Naive thymus-derived CD4-positive, alpha-beta T cell (primary cell): Measurements from ENCODE around the gene PDZD7. TPM values are rescaled to one million over a fixed set of nuclear protein-coding genes. Genes with fewer than 3 reads are reported as not detected.
A peak's percentile ranks its signal among the peaks of the same experiment; 100 is the strongest.

Source experiments
- ATAC-seq: fragments of 150-1000 bp; cut with Tn5 transposase; 2 replicates; pipeline ENCODE4 v1.10.0; 2021; ENCODE audit warnings: mild to moderate bottlenecking, moderate library complexity
- CTCF ChIA-PET: fragments of 350-600 bp; sonication (Branson Sonifier 250); formaldehyde crosslinking; loops from one replicate; lab custom pipeline; 2021; ENCODE audit warnings: antibody characterized with exemption; lab: Charles Lee
- POLR2A ChIA-PET: fragments of 350-600 bp; sonication (Branson Sonifier 250); formaldehyde crosslinking; loops from one replicate; lab custom pipeline; 2021; ENCODE audit warnings: antibody characterized with exemption, inconsistent platforms; lab: Charles Lee
- DNase-seq, 9 donors: peaks; one replicate each; pipeline versions ENCODE4 v3.0.0 to v3.0.0-alpha.2; 2020 to 2022; ENCODE audit warnings: mixed read lengths in 1 of 9
- H3K27ac ChIP-seq: one replicate; pipeline ENCODE4 v1.7.0; 2013; ENCODE audit warnings: mild to moderate bottlenecking, low read depth, low read length, moderate library complexity
- H3K27me3 ChIP-seq, 2 donors: one replicate each; pipeline ENCODE4 v1.7.0; 2013; ENCODE audit warnings: low read length in 2 of 2, mild to moderate bottlenecking in 2 of 2, moderate library complexity in 2 of 2; ENCODE audit not compliant: control insufficient read depth in 2 of 2, insufficient read depth in 2 of 2
- H3K36me3 ChIP-seq, 3 experiments: 1 replicate in 2 of 3; 2 replicates in 1 of 3; pipeline ENCODE4 v1.7.0; 2013; ENCODE audit warnings: low read length in 3 of 3, mild to moderate bottlenecking in 3 of 3, moderate library complexity in 1 of 3; ENCODE audit not compliant: insufficient read depth in 3 of 3, control insufficient read depth in 2 of 3
- H3K4me1 ChIP-seq, 2 donors: one replicate each; pipeline ENCODE4 v1.7.0; 2013; ENCODE audit warnings: low read length in 2 of 2, mild to moderate bottlenecking in 2 of 2, moderate library complexity in 1 of 2; ENCODE audit not compliant: control insufficient read depth in 2 of 2, insufficient read depth in 2 of 2
- H3K4me3 ChIP-seq: 2 replicates; pipeline ENCODE4 v1.7.0; 2013; ENCODE audit warnings: mild to moderate bottlenecking, low read length
- H3K9me3 ChIP-seq, 3 experiments: 1 replicate in 2 of 3; 2 replicates in 1 of 3; pipeline ENCODE4 v1.7.0; 2013; ENCODE audit warnings: low read length in 3 of 3; ENCODE audit not compliant: control insufficient read depth in 2 of 3
- H3K27ac Mint-ChIP-seq, 9 donors: one replicate each; pipeline ENCODE4 v1.8.0; 2020 to 2022; ENCODE audit warnings: mixed read lengths in 9 of 9, mild to moderate bottlenecking in 8 of 9, moderate library complexity in 5 of 9, inconsistent platforms in 2 of 9
- H3K27me3 Mint-ChIP-seq, 5 donors: one replicate each; pipeline ENCODE4 v1.8.0; 2021 to 2022; ENCODE audit warnings: mixed read lengths in 5 of 5, mild to moderate bottlenecking in 1 of 5
- H3K36me3 Mint-ChIP-seq, 5 donors: one replicate each; pipeline ENCODE4 v1.8.0; 2020 to 2022; ENCODE audit warnings: mixed read lengths in 5 of 5, mild to moderate bottlenecking in 3 of 5, inconsistent platforms in 1 of 5
- H3K4me1 Mint-ChIP-seq, 7 donors: one replicate each; pipeline ENCODE4 v1.8.0; 2020 to 2022; ENCODE audit warnings: mixed read lengths in 7 of 7, mild to moderate bottlenecking in 3 of 7, inconsistent platforms in 1 of 7
- H3K4me3 Mint-ChIP-seq, 10 donors: one replicate each; pipeline ENCODE4 v1.8.0; 2020 to 2022; ENCODE audit warnings: mild to moderate bottlenecking in 10 of 10, mixed read lengths in 10 of 10, moderate library complexity in 6 of 10, inconsistent platforms in 2 of 10
- H3K9me3 Mint-ChIP-seq, 11 donors: one replicate each; pipeline ENCODE4 v1.8.0; 2020 to 2022; ENCODE audit warnings: mixed read lengths in 11 of 11, mild to moderate bottlenecking in 4 of 11, inconsistent platforms in 1 of 11, moderate library complexity in 1 of 11
- intact Hi-C, 2 donors: fragments of 100-400 bp; cut with micrococcal nuclease; formaldehyde crosslinking; loops; one replicate each; pipeline ENCODE4 v1.15.1; 2023
- polyA plus RNA-seq, 2 donors: library from polyadenylated mRNA; unstranded; fragments of 300-500 nt; fragmentation: Illumina TruSeq; gene quantifications; one replicate each; pipeline ENCODE4 v1.2.3, GENCODE V29; 2021
- total RNA-seq, 6 experiments: library from RNA in 5 of 6; stranded (reverse) in 5 of 6; gene quantifications; 1 replicate in 5 of 6; 2 replicates in 1 of 6; pipeline ENCODE4 v1.2.3 and lab custom pipeline; 2021 to 2026

Gene PDZD7
- total and polyA plus RNA-seq, 7 experiments from 2014 or later = 0.65 to 2.8 (median 1.1) TPM

GRCh38 chr10:100980711-100981110, 50.2 kb downstream of the PDZD7 start:
- Histone ChIP-seq H3K36me3 (peaks cover 0 to 55% (median 0%) of the 10 kb centered on the region in 3 experiments), H3K27ac (no peak overlapping the region), H3K4me3 (no peak overlapping the region), H3K9me3 (no peaks in the 10 kb centered on the region), H3K27me3 (no peaks in the 10 kb centered on the region), H3K4me1 (no peaks in the 10 kb centered on the region)
- Mint-ChIP-seq H3K36me3 (peaks cover 0 to 36% (median 5%) of the 10 kb centered on the region in 5 donors), H3K4me3 (no peak overlapping the region), H3K4me1 (peaks cover 3 to 18% (median 9%) of the 10 kb centered on the region in 7 donors), H3K27me3 (no peaks in the 10 kb centered on the region), H3K27ac (no peak overlapping the region), H3K9me3 (no peaks in the 10 kb centered on the region)
- DNase-seq (no peak), ATAC-seq (no peak)
- ChIA-PET POLR2A (no interaction called here), CTCF (interaction anchor here (0.8 kb wide), 1 partner anchor 15 kb away, joined by 3 read pairs; no protein-coding TSS in a partner anchor)
- intact Hi-C loops = no loop called here

GRCh38 chr10:100980311-100980710, 50.6 kb downstream of the PDZD7 start:
- CTCF ChIA-PET = no interaction called here
- intact Hi-C loops = no loop called here
- Mint-ChIP-seq H3K27me3 (no peaks in the 10 kb centered on the region), H3K36me3 (peaks cover 0 to 36% (median 5%) of the 10 kb centered on the region in 5 donors), H3K9me3 (no peaks in the 10 kb centered on the region), H3K4me3 (no peak overlapping the region), H3K4me1 (peaks cover 0 to 16% (median 6%) of the 10 kb centered on the region in 7 donors), H3K27ac (no peak overlapping the region)
- Histone ChIP-seq H3K27me3 (no peaks in the 10 kb centered on the region), H3K27ac (no peak overlapping the region), H3K9me3 (no peaks in the 10 kb centered on the region), H3K4me1 (no peaks in the 10 kb centered on the region), H3K4me3 (no peak overlapping the region), H3K36me3 (peaks cover 0 to 54% (median 0%) of the 10 kb centered on the region in 3 experiments)
- ATAC-seq = no peak
- POLR2A ChIA-PET = no interaction called here
- no peak for DNase-seq

GRCh38 chr10:100979791-100980272, 51.1 kb downstream of the PDZD7 start:
- intact Hi-C loops = no loop called here
- Histone ChIP-seq H3K27ac (no peak overlapping the region), H3K36me3 (peaks cover 0 to 50% (median 0%) of the 10 kb centered on the region in 3 experiments), H3K4me1 (no peaks in the 10 kb centered on the region), H3K27me3 (no peaks in the 10 kb centered on the region), H3K9me3 (no peaks in the 10 kb centered on the region), H3K4me3 (no peak overlapping the region)
- POLR2A ChIA-PET = no interaction called here
- Mint-ChIP-seq H3K36me3 (peaks cover 0 to 34% (median 5%) of the 10 kb centered on the region in 5 donors), H3K9me3 (no peaks in the 10 kb centered on the region), H3K27ac (no peak overlapping the region), H3K4me3 (no peak overlapping the region), H3K27me3 (no peaks in the 10 kb centered on the region), H3K4me1 (peaks cover 0 to 16% (median 3%) of the 10 kb centered on the region in 7 donors)
- DNase-seq (no peak), ATAC-seq (no peak)
- CTCF ChIA-PET = no interaction called here

- H3K9me3 ChIP-seq = no peaks in the 10 kb centered on the region
- H3K36me3 Mint-ChIP-seq = peaks cover 0 to 26% (median 5%) of the 10 kb centered on the region in 5 donors
These were observed 52.1 kb downstream of the PDZD7 start for GRCh38 chr10:100978901-100979195.

GRCh38 chr10:100978121-100978900, 52.6 kb downstream of the PDZD7 start:
- peaks cover 0 to 39% (median 0%) of the 10 kb centered on the region in 3 experiments for H3K36me3 ChIP-seq
- no peak for ATAC-seq
- no peaks in the 10 kb centered on the region for H3K27me3 ChIP-seq
- intact Hi-C loops = no loop called here
- Mint-ChIP-seq H3K27ac (peak overlapping the region in 2 of 9 donors; percentile 38 to 58), H3K36me3 (peaks cover 0 to 23% (median 5%) of the 10 kb centered on the region in 5 donors), H3K4me1 (peaks cover 0 to 16% (median 0%) of the 10 kb centered on the region in 7 donors), H3K27me3 (no peaks in the 10 kb centered on the region), H3K9me3 (no peaks in the 10 kb centered on the region), H3K4me3 (no peak overlapping the region)
- no peak for DNase-seq
- no peak overlapping the region for H3K4me3 ChIP-seq
- no peaks in the 10 kb centered on the region for H3K4me1 ChIP-seq
- ChIA-PET CTCF (interaction anchor here (1.1 kb wide), 1 partner anchor 38 kb away, joined by 3 read pairs; no protein-coding TSS in a partner anchor), POLR2A (no interaction called here)
- no peak overlapping the region for H3K27ac ChIP-seq
- H3K9me3 ChIP-seq = no peaks in the 10 kb centered on the region

More at GRCh38 chr10:100978901-100979195, 52.1 kb downstream of the PDZD7 start:
- ATAC-seq = no peak
- Mint-ChIP-seq H3K9me3 (no peaks in the 10 kb centered on the region), H3K27ac (no peak overlapping the region), H3K4me3 (no peak overlapping the region), H3K4me1 (peaks cover 0 to 16% (median 0%) of the 10 kb centered on the region in 7 donors), H3K27me3 (no peaks in the 10 kb centered on the region)
- Histone ChIP-seq H3K4me1 (no peaks in the 10 kb centered on the region), H3K27me3 (no peaks in the 10 kb centered on the region), H3K27ac (no peak overlapping the region), H3K36me3 (peaks cover 0 to 42% (median 0%) of the 10 kb centered on the region in 3 experiments), H3K4me3 (no peak overlapping the region)
- no peak for DNase-seq
- ChIA-PET POLR2A (no interaction called here), CTCF (no interaction called here)
- intact Hi-C loops = no loop called here

- H3K4me3 ChIP-seq = no peak overlapping the region
- peaks cover 0 to 12% (median 0%) of the 10 kb centered on the region in 7 donors for H3K4me1 Mint-ChIP-seq
- H3K9me3 ChIP-seq = no peaks in the 10 kb centered on the region
- peaks cover 0 to 23% (median under 1%) of the 10 kb centered on the region in 5 donors for H3K36me3 Mint-ChIP-seq
- no peaks in the 10 kb centered on the region for H3K27me3 ChIP-seq
- ChIA-PET CTCF (interaction anchor here (0.6 to 1.1 kb wide), 2 partner anchors 39 to 468 kb away, joined by 3 read pairs; no protein-coding TSS in a partner anchor), POLR2A (interaction anchor here (1.2 kb wide), 1 partner anchor 13 kb away, joined by 3 read pairs; no protein-coding TSS in a partner anchor)
- no peaks in the 10 kb centered on the region for H3K4me1 ChIP-seq
- no peak overlapping the region for H3K27ac ChIP-seq
- no peak overlapping the region for H3K4me3 Mint-ChIP-seq
- ATAC-seq (no peak), DNase-seq (no peak)
- peak overlapping the region in 1 of 9 donors; percentile 66 for H3K27ac Mint-ChIP-seq
- H3K27me3 Mint-ChIP-seq = no peaks in the 10 kb centered on the region
- no peaks in the 10 kb centered on the region for H3K9me3 Mint-ChIP-seq
- H3K36me3 ChIP-seq = peaks cover 0 to 31% (median 0%) of the 10 kb centered on the region in 3 experiments
- intact Hi-C loops = no loop called here
These were observed 53.5 kb downstream of the PDZD7 start for GRCh38 chr10:100977436-100977835.
